ENCODE data around the gene SPATA22. TPM values are rescaled to one million over a fixed set of nuclear protein-coding genes. Genes with fewer than 3 reads are reported as not detected.
"Not testable (repeated sequence)": the region's sequence is repeated elsewhere in the genome, so short reads cannot be mapped to it uniquely, and the experiment has no call there.

The SPATA22 gene
- total RNA-seq, 4 donors from 2014 or later, result 0.39 to 2.7 (median 1.2) TPM

- no peaks in the 10 kb centered on the region for H3K9me3 ChIP-seq
- 53 to 56% methylated on average over 2 of the region's 2 CpGs for WGBS, 2 donors
- TF ChIP-seq EP300 (IDR thresholded peaks at IDR 0.05) (no peak), POLR2A (IDR thresholded peaks at IDR 0.05) (no peak)
- TF ChIP-seq, protein P1, sequence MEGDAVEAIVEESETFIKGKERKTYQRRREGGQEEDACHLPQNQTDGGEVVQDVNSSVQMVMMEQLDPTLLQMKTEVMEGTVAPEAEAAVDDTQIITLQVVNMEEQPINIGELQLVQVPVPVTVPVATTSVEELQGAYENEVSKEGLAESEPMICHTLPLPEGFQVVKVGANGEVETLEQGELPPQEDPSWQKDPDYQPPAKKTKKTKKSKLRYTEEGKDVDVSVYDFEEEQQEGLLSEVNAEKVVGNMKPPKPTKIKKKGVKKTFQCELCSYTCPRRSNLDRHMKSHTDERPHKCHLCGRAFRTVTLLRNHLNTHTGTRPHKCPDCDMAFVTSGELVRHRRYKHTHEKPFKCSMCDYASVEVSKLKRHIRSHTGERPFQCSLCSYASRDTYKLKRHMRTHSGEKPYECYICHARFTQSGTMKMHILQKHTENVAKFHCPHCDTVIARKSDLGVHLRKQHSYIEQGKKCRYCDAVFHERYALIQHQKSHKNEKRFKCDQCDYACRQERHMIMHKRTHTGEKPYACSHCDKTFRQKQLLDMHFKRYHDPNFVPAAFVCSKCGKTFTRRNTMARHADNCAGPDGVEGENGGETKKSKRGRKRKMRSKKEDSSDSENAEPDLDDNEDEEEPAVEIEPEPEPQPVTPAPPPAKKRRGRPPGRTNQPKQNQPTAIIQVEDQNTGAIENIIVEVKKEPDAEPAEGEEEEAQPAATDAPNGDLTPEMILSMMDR (IDR thresholded peaks at IDR 0.05), result no peak
- no peak overlapping the region for H3K4me3 ChIP-seq
- no peaks in the 10 kb centered on the region for H3K36me3 ChIP-seq
- no peaks in the 10 kb centered on the region for H3K27me3 ChIP-seq
- H3K27ac ChIP-seq, result no peak overlapping the region
- peaks cover 0 to 5% (median 0%) of the 10 kb centered on the region in 4 donors for H3K4me1 ChIP-seq
- no peak for DNase-seq (ENCODE audit: low spot score in 2 of 2)
Observed at GRCh38 chr17:3447625-3448024, 24.0 kb downstream of the SPATA22 start.

DNA sequence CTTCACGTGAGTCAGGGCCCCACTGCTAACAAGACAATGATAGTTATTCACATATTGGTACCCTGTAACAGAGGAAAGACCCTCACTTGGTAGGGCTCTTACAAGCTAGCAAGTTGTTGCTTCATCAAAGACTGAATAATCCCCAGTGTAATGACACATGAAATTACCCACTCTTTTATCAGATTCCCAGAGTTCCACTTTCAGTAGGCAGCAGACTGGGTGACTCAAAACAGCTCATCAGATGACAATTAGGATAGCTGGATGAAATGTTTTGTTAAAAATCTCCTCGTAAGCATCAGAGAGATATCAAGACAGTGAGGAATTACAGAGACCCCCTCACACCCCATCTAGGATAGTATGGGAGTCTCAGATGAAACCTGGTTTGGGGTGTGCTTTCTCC lies 31.2 kb downstream of the SPATA22 start:
- Histone ChIP-seq H3K27me3 (no peaks in the 10 kb centered on the region), H3K36me3 (no peaks in the 10 kb centered on the region), H3K9me3 (no peaks in the 10 kb centered on the region), H3K4me3 (no peak overlapping the region), H3K27ac (no peak overlapping the region), H3K4me1 (no peaks in the 10 kb centered on the region)
- 54 to 62% methylated on average over 2 of the region's 2 CpGs for WGBS, 2 donors
- TF ChIP-seq, protein P1 (IDR thresholded peaks at IDR 0.05), result no peak
- TF ChIP-seq POLR2A (IDR thresholded peaks at IDR 0.05) (no peak), EP300 (IDR thresholded peaks at IDR 0.05) (no peak)
- DNase-seq (ENCODE audit: low spot score in 2 of 2), result no peak

- TF ChIP-seq, protein P1 (IDR thresholded peaks at IDR 0.05), result no peak
- TF ChIP-seq POLR2A (IDR thresholded peaks at IDR 0.05), result no peak
- TF ChIP-seq EP300 (IDR thresholded peaks at IDR 0.05), result no peak
- Histone ChIP-seq H3K27me3 (no peaks in the 10 kb centered on the region), H3K9me3 (no peaks in the 10 kb centered on the region), H3K4me3 (no peak overlapping the region), H3K27ac (no peak overlapping the region), H3K4me1 (no peaks in the 10 kb centered on the region), H3K36me3 (no peaks in the 10 kb centered on the region)
- no peak for DNase-seq (ENCODE audit: low spot score in 2 of 2)
- WGBS, 2 donors, result 46 to 53% methylated on average over 1 of the region's 1 CpG
Observed at GRCh38 chr17:3438368-3438767, 33.3 kb downstream of the SPATA22 start.

DNA sequence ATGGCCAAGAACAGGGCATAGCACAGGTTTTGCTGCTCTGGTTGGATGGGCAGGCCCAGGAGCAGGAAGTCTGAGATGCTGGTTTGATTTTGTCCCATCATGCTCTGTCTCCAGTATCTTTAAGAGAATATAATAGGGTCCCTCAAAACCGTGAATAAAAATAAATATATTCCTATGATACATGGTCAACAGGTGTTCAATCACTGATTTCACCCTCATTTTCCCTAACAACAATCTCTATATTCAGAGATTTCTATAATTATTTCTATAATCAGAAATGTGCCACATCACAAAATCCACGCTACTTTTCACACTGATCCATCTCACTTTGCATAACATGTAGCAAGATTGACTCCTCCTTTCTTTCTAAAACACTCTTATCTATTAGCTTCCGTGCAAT lies 37.9 kb downstream of the SPATA22 start, which contains the start of gene OR1E2:
TSS of gene OR1E2 (minus strand) at position 101 of the 400 bp plus-strand sequence. CDS start at position 101, 0 bp downstream.
- 81 to 84% methylated on average over 3 of the region's 3 CpGs for WGBS, 2 donors
- no peak within 1 kb of the TSS for H3K4me3 ChIP-seq
- DNase-seq (ENCODE audit: low spot score in 2 of 2), result no peak
- no peaks in the 10 kb centered on the region for H3K27me3 ChIP-seq
- H3K4me1 ChIP-seq, result no peaks in the 10 kb centered on the region
- H3K36me3 ChIP-seq, result no peaks in the 10 kb centered on the region
- TF ChIP-seq POLR2A (IDR thresholded peaks at IDR 0.05) (no peak), EP300 (IDR thresholded peaks at IDR 0.05) (no peak)
- TF ChIP-seq, protein P1 (IDR thresholded peaks at IDR 0.05), result no peak
- H3K9me3 ChIP-seq, result peaks cover 0 to 7% (median 2%) of the 10 kb centered on the region in 4 donors
- no peak within 1 kb of the TSS for H3K27ac ChIP-seq

- WGBS, 2 donors, result 38 to 41% methylated on average over 7 of the region's 7 CpGs
- not testable (repeated sequence) for H3K4me3 ChIP-seq; H3K27me3 ChIP-seq; H3K4me1 ChIP-seq; H3K36me3 ChIP-seq; DNase-seq (ENCODE audit: low spot score in 2 of 2); H3K9me3 ChIP-seq; H3K27ac ChIP-seq
Observed at GRCh38 chr17:3433215-3433614, 38.4 kb downstream of the SPATA22 start.

DNA sequence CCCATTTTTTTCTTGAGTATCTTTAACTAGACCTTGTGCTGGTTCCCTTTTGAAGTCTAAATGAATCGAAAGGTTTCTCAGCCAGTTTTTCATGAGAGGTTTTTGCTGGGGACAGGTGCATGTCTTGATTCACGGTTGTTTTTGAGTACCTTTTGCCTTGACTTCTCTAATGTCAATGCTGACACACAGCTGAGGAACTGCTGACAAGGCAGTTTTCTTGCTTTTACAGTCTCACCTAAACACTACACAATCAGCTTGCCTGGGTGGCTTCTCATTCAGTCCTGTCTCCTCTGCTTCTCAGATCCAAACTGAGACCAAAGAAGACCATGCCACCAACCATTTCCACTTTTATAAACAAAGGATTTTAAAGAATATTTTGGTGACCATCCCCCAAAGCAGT lies 53.4 kb downstream of the SPATA22 start:
- no peak overlapping the region for H3K27ac ChIP-seq
- TF ChIP-seq, protein P1 (IDR thresholded peaks at IDR 0.05), result no peak
- TF ChIP-seq EP300 (IDR thresholded peaks at IDR 0.05), result no peak
- TF ChIP-seq POLR2A (IDR thresholded peaks at IDR 0.05), result no peak
- DNase-seq (ENCODE audit: low spot score in 2 of 2), result no peak
- no peaks in the 10 kb centered on the region for H3K9me3 ChIP-seq
- H3K4me3 ChIP-seq, result no peak overlapping the region
- H3K27me3 ChIP-seq, result no peaks in the 10 kb centered on the region
- WGBS, 2 donors, result 59 to 78% methylated on average over 2 of the region's 2 CpGs
- no peaks in the 10 kb centered on the region for H3K36me3 ChIP-seq
- H3K4me1 ChIP-seq, result no peaks in the 10 kb centered on the region
